NOMO-1 treated with dmso at 0.1 percent for 144 hours (cell line): Measurements from ENCODE around the gene RIMS1.

Experiments used
- DNase-seq: peaks from one replicate; lab custom pipeline; 2025; ENCODE audit not compliant: unreplicated experiment; lab: John Stamatoyannopoulos, UW

The RIMS1 gene

GRCh38 chr6:71886184-71887005 is at the start of gene RIMS1:
RIMS1 (plus strand) TSS chr6:71886550; CDS start chr6:71887024, 474 bp downstream.
- no peak for DNase-seq

DNA sequence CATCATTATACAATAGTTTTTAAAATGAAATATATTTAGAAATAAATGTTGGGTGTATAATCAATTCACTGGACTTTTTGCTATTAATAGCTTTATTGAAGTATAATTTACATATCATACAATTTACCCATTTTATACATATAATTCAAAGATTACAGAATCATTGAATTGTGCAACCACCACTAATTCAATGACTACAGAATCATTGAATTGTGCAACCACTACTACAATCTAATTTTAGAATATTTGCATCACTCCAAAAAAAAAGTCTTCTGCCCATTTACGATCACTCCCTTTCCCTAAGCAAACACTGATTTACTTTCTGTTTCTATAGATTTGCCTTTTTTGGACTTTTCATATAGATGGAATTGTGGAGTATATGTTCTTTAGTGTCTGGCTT is 35.1 kb upstream of the RIMS1 start:
- no peak for DNase-seq

- no peak for DNase-seq
These were observed 33.4 kb upstream of the RIMS1 start for GRCh38 chr6:71852948-71853347.

GRCh38 chr6:71855406-71855805 is 30.9 kb upstream of the RIMS1 start:
- DNase-seq = no peak

DNA sequence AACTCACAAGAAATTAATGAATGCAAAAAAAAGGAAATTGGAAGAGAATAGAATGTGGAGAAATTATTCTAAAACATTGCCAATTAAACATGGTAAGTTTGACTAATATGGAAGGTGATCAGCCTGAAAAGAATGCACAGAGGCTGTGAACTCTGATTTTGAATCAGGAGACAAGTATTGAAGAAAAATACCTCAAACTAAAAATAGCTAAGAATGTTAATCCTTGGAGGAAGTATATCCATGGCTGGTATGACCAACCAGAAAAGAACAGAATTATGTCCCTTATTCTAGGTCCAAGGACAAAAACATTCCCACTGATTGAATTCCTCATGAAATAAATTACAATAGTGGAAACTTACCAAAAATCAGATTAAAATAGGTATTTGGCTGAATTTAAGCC is 7.3 kb upstream of the RIMS1 start:
- no peak for DNase-seq

DNA sequence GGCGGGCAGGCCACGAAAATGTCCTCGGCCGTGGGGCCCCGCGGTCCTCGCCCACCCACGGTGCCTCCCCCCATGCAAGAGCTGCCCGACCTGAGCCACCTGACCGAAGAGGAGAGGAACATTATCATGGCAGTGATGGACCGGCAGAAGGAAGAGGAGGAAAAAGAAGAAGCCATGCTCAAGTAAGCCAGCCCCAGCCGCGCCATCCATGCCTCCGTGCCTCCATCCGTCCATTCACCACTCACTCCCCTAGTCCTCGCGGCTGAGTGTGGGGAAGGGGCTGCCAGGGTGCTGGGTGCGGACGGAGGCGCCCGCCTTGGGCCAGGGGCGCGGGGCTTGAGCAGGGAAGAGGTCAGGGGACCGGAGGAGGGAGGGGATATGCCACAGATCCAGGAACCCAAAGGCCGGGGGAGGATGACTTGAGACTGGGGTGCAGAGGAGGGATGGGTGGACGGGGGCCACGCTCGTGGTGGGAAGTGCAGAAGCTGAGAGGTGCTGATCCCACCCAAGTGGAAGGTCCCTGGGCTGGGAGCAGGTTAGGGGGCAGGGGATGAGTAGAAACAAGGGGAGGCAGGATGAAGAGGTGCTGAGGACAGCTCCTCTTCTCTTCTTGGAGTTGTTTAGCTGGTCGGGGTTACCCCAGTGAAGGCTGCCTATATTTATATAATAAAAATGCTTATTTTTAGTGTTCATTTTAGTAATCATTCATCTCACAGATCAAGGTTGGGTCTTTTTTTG is 825 bp downstream of the RIMS1 start:
- DNase-seq = no peak

DNA sequence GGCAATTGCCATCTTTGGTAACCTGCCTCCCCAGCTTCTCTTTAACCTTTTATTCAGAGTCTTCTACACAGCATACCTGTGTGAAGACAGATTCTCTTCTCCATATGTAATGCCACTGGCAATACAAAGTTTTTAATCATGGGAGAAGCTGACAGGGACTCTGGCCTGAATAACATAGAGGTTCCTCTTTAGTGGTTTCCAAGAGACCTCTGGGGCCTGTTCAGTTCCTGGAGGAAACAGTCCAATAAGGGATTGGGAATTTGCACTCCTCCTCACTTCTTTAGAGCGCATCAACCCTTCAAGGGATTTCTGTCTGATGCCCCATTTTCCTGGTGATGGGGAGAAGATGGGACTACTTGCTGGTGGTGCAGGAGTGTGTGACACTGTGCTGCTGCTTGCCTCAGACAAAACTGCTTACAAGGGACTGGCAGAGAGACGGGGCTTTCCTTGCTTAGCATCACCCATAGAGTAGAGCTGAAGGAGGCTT is 1.4 kb downstream of the RIMS1 start:
- no peak for DNase-seq

- DNase-seq = no peak
These were observed 2.5 kb downstream of the RIMS1 start for GRCh38 chr6:71888756-71889340.

DNA sequence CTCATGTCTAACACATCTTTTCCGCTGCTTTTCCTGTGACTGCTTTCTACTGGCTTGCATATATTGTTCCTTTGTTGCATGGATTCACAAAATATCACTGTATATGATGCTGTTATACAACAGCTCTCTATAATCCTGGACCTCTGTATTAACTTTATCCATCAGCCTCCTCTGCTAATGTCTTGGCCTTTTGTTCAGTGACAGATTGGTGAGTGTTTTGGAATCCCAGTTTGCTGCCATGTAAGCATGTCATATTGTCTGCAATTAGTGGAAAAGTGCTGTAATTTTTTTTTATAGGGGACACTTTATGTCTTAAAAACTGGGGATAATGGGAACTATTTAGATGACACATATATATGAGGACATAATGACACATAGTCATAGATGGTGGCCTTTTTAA is 3.0 kb downstream of the RIMS1 start:
- no peak for DNase-seq

DNA sequence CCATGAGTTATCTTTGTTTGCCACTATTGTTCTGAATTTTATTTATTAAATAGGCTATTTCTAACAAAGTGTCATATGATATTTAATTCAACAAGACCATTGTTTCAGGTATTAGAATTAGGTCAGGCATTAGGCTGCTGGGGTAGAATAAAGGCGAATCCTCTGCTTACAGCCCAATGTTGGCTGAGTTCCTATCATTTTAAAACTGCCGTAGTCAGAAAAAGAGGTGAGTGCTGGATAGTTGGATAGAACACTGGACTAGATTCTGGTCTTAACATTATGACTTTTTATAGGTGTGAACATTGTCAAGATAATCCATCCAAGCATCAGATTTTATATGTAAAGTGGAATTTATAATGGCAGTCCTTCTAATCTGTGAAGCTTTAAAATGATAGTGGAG is 6.3 kb downstream of the RIMS1 start:
- no peak for DNase-seq

DNA sequence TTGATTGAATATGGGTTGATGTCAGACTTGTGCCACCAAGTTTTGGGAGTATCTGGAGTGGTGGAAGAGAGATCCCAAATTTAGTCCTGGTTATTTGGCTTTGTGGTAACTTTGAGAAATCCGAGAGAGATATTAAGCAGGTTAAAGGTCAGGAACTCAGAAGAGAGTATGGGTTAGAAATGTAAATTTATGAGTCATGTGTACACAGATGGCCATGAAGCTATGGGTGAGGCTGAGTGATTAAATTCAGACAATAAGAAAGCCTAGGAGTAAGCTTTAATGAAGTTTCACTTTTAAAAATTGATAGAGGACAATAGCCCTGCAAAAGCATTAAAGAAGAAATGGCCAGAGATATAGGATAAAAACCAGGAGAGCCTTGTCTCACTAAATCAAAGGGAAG is 14.3 kb downstream of the RIMS1 start:
- DNase-seq = no peak

DNA sequence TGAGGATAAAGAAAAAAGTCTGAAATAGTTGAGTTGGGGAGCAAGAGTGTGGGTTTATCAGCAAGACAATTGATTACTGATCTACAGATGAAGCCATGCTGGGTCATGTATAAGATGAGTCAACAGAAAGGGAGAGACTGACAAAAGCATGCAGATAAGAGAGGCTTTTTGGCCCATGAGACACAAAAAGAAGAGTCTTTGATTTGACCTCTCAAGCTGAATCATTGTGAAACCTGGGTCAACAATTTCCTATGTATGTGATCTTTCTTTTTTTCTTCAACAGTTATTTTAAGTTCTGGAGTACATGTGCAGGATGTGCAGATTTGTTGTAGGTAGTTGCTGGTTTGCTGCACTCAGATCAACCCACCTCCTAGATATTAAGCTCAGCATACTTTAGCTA is 15.9 kb downstream of the RIMS1 start:
- DNase-seq = no peak

DNA sequence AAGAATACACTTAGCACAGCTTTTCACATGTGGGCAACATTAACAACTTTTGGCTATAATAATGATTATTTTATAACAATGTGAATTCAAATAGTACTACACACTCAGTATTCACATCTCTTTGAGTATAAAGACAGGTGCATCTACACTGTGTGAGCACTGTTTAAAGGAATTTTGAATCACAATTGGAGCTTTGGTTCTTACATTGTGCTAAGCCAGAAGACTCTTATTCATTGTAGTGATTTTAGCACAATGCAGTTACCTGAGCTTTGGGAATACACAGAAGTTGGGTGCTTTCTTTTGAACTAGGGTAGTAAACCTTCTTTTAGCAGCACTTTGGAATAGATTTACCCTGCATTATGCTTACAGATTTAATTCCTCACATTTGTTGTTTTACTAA is 20.5 kb downstream of the RIMS1 start:
- no peak for DNase-seq

DNA sequence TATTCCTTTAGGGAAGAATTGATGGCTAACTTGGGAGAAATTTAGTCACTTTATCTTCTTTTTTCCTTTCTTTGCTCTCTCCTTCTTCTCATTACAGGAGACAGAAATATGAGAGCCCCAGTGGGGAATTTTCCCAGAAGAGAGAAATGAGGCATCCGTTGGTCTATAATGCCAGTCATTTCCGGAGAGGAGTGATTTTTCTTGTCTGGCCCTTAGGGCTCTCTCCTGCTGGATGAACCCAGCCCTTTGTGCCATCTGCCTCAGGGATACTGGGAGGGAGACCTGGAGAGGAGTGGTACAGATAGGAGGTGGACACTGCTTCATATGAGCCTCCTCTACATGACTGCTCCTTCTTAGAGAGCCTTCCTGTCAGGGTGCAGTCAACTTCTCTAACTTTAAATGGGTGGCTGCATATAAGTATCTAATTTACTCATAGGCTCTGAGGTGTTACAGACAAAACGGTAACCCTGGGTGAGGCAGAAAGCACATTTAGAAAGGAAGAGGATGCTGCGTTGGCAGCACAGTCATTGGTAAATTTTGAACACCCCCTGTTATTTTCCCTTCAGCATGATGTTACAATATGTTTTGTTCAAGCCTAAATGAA is 21.9 kb downstream of the RIMS1 start:
- DNase-seq = no peak

DNA sequence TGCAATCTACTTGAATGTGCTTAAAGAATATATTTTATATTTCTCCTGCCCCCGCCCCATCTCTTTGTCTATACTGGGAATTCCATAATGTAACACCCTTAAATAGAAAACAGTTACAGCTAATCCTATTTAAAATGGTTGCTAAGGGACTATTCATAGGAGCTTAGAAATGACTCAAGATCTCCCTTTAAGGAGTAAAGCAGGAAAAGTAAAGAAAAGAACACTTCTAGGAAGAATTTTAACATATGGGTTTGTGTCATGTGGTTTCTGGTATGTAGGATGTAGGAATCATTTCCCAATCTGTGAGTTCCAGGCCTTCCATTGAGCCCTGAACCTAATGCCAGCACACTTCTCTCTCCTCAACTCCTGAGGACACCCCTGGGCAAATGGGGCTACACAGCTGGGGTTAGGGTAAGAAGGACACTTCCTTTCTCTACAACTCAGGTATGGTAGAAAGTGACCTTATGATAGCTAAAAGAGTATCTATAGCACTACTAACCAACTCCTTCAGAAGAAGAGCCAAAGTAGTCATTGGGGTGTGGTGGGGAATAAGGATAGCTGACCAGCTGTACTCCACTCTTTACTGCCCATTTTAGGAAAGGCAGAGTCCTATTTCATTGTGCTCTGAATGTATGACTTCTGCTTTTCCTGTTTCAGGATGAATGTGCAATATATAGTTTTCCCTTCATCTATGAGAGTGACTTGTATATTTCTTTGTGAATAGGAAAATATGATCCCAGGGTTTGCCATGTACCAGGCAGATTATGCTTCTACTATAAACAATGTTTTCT is 27.3 kb downstream of the RIMS1 start:
- no peak for DNase-seq

- no peak for DNase-seq
These were observed 42.7 kb downstream of the RIMS1 start for GRCh38 chr6:71929047-71929446.

DNA sequence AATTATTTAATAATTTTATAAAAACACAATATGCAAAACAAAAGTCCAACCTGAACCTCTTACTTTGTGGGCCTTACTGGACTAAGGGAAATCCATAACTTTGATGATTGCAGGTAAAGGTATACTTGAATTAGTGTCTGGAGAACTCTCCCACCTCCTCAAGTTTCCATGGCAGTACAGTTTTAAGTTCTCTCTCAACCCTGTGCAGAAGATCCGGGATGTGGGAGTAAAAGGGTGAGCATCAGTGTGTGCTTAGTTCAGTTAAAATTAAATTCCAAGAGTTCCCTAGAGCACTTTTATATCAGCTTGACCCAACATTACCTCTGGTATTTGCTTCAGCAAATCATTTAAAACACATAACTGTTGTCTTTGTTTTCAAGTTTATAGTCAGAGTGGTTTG is 47.5 kb downstream of the RIMS1 start:
- no peak for DNase-seq

GRCh38 chr6:71965404-71965803 is 79.1 kb downstream of the RIMS1 start:
- no peak for DNase-seq

DNA sequence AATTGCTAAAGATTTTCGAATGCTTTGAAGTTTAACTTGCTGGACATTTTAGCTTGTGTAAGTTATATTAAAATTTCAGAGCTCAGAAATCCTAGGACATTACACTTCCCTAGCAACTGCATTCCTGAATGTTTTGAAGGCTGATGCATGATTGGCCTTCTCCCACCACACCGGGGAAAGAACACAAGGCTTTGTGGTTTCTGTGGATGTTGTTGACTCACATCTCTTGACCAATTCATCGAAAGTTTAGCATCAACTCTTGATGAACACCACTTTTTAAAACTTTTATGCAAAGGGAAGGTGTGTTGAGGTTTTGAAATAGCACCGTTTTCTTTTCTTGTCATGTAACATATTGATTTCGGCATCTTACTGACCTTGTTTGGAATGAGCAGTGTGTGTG is 81.1 kb downstream of the RIMS1 start:
- no peak for DNase-seq

GRCh38 chr6:71977884-71978283 is 91.5 kb downstream of the RIMS1 start:
- DNase-seq = no peak

DNA sequence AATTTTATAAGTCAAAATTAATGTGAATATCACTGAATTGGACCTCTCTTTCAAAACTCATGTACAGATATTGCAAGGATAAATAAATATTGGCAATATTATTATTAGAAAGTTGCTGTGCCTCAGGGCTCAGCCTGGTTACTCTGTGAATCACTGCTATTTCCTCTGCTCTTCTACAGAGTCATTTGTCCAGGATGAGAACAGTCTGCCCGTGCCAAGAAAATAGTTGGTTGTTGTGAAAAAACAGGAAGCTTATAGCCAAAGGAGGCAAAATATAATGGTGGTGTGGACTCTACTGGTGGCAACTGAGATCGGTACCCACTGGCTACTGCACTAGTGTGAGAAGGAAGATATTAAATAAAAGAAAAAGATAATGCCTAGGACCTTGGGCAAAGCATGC is 93.6 kb downstream of the RIMS1 start:
- no peak for DNase-seq
